H1 (cell line): ENCODE measurements around the gene UNC80.

Experiments used
- CHD2 ChIP-seq: IDR thresholded peaks from 2 replicates; pipeline ENCODE4 v1.6.1; 2012; ENCODE audit warnings: low read length, improper control_type of control experiment
- GABPA ChIP-seq: IDR thresholded peaks from 2 replicates; pipeline ENCODE4 v1.6.1; 2011; ENCODE audit warnings: mild to moderate bottlenecking, low read length, moderate library complexity, borderline replicate concordance; ENCODE audit not compliant: insufficient read depth
- POLR2A ChIP-seq, 2 experiments: IDR thresholded peaks; 1 replicate in 1 of 2; 2 replicates in 1 of 2; pipeline ENCODE4 v1.6.1; 2011; ENCODE audit warnings: low read depth in 2 of 2, low read length in 2 of 2, mild to moderate bottlenecking in 2 of 2; ENCODE audit errors: control extremely low read depth in 1 of 2
- POLR2AphosphoS5 ChIP-seq: IDR thresholded peaks from 2 replicates; pipeline ENCODE4 v1.6.1; 2011; ENCODE audit warnings: low read depth, low read length
- RFX5 ChIP-seq: IDR thresholded peaks from 2 replicates; pipeline ENCODE4 v1.6.1; 2011; ENCODE audit warnings: low read depth, low read length, improper control_type of control experiment, borderline replicate concordance
- RXRA ChIP-seq: IDR thresholded peaks from 2 replicates; pipeline ENCODE4 v1.6.1; 2011; ENCODE audit warnings: low read depth, mild to moderate bottlenecking, low read length, moderate library complexity; ENCODE audit not compliant: insufficient read depth
- SIN3A ChIP-seq, 2 experiments: IDR thresholded peaks in 1 of 2; conservative IDR thresholded peaks in 1 of 2; 2 replicates each; pipeline ENCODE4 v1.6.1; 2011 to 2012; ENCODE audit warnings: low read length in 2 of 2, improper control_type of control experiment in 1 of 2, low read depth in 1 of 2, mild to moderate bottlenecking in 1 of 2
- TAF1 ChIP-seq: IDR thresholded peaks from 2 replicates; pipeline ENCODE4 v1.6.1; 2011; ENCODE audit warnings: mild to moderate bottlenecking, low read depth, low read length
- TEAD4 ChIP-seq: IDR thresholded peaks from 2 replicates; pipeline ENCODE4 v1.6.1; 2012; ENCODE audit warnings: low read depth, low read length, inconsistent platforms, mixed read lengths
- TF ChIP-seq, protein P1 (sequence below), 3 experiments: IDR thresholded peaks; 1 replicate in 2 of 3; 2 replicates in 1 of 3; pipeline versions ENCODE4 v1.5.1 to v1.6.1; 2011; ENCODE audit warnings: low read length in 3 of 3, mild to moderate bottlenecking in 3 of 3, inconsistent platforms in 2 of 3, low read depth in 1 of 3, moderate library complexity in 1 of 3; ENCODE audit not compliant: insufficient read depth in 1 of 3; ENCODE audit errors: control extremely low read depth in 1 of 3

DNA sequence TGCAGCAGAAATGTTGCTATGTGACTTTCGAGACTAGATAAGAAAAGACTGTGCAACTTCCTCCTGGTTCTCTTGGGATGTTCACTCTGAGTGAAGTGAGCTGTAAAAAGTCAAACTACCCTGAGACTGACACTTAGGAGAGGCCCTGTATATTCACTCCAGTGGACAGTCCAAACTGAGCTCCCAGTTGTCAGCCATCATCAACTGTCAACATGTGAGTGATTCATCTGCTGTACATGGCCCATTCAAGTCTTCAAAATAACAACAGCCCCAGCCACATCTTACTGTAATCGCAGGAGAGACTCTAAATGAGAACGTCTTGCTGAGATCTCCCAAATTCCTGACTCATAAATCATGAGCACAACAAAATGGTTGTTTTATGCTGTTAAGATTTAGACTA, 8.5 kb upstream of the UNC80 start:
- TF ChIP-seq CHD2: no peak
- no peak for TF ChIP-seq POLR2A (IDR thresholded peaks at IDR 0.05; ENCODE audit: control extremely low read depth in 1 of 2, low read depth in 2 of 2, low read length in 2 of 2)
- TF ChIP-seq RFX5: no peak
- no peak for TF ChIP-seq GABPA
- TF ChIP-seq SIN3A (conservative IDR thresholded peaks at IDR 0.05 in 1 of 2, IDR thresholded peaks at IDR 0.05 in 1 of 2; ENCODE audit: low read depth in 1 of 2, low read length in 2 of 2): no peak
- no peak for TF ChIP-seq RXRA
- TF ChIP-seq, protein P1, sequence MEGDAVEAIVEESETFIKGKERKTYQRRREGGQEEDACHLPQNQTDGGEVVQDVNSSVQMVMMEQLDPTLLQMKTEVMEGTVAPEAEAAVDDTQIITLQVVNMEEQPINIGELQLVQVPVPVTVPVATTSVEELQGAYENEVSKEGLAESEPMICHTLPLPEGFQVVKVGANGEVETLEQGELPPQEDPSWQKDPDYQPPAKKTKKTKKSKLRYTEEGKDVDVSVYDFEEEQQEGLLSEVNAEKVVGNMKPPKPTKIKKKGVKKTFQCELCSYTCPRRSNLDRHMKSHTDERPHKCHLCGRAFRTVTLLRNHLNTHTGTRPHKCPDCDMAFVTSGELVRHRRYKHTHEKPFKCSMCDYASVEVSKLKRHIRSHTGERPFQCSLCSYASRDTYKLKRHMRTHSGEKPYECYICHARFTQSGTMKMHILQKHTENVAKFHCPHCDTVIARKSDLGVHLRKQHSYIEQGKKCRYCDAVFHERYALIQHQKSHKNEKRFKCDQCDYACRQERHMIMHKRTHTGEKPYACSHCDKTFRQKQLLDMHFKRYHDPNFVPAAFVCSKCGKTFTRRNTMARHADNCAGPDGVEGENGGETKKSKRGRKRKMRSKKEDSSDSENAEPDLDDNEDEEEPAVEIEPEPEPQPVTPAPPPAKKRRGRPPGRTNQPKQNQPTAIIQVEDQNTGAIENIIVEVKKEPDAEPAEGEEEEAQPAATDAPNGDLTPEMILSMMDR (IDR thresholded peaks at IDR 0.05; ENCODE audit: control extremely low read depth in 1 of 3, insufficient read depth in 1 of 3, low read depth in 1 of 3, low read length in 3 of 3): no peak
- TF ChIP-seq TAF1: no peak
- no peak for TF ChIP-seq POLR2AphosphoS5
- TF ChIP-seq TEAD4: no peak
